OCI-LY1 (cell line): ENCODE measurements around the gene MYZAP.
A peak's percentile ranks its signal among the peaks of the same experiment; 100 is the strongest.

Experiments used
- EZH2 ChIP-seq: fragments of 200-600 bp; sonication (generic), shearing (Covaris generic); IDR thresholded peaks from 2 replicates; pipeline ENCODE4 v1.8.0; 2017; ENCODE audit warnings: borderline replicate concordance, mixed run types, mild to moderate bottlenecking, antibody characterized with exemption, low read length, moderate library complexity, mixed read lengths
- TF ChIP-seq, protein P1 (sequence below): fragments of 200-600 bp; sonication (generic), shearing (Covaris generic); IDR thresholded peaks from 2 replicates; pipeline ENCODE4 v1.5.1; 2017; ENCODE audit warnings: mild to moderate bottlenecking, antibody characterized with exemption, low read length, moderate library complexity, mixed read lengths

DNA sequence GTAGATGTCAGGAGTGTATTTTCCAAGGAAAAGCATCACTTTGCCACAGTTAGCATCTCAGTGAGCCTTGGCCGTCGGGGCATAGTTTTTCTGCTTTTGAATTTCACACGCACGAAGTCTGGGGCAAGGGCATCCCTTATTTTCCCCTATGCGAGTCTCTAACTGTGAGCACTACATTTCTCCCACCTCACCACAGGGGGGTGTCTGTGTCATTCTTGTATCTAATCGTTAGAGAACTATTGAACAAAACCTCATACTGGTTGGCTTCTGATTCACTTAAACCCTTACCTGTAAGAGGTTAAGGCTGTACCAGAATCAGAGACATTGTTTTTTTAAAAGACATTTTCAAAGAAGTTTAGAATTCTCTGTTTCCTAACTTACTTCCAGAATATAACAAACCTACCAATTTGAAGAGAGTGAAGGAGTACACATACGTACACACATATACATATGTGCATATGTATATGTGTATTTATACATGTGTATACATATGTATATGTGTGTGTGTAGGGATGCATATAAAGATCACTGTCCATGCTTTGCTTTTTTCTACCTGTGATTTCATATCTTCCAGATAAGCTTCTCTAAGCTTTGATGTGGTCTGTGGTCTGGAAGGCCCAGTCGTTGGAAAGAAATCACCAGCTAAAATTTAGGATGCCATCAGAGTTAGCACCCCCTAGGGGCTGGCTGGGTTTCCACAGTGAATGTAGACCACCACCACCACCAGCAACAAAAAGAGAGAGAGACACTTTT lies 49.4 kb downstream of the MYZAP start:
- TF ChIP-seq, protein P1, sequence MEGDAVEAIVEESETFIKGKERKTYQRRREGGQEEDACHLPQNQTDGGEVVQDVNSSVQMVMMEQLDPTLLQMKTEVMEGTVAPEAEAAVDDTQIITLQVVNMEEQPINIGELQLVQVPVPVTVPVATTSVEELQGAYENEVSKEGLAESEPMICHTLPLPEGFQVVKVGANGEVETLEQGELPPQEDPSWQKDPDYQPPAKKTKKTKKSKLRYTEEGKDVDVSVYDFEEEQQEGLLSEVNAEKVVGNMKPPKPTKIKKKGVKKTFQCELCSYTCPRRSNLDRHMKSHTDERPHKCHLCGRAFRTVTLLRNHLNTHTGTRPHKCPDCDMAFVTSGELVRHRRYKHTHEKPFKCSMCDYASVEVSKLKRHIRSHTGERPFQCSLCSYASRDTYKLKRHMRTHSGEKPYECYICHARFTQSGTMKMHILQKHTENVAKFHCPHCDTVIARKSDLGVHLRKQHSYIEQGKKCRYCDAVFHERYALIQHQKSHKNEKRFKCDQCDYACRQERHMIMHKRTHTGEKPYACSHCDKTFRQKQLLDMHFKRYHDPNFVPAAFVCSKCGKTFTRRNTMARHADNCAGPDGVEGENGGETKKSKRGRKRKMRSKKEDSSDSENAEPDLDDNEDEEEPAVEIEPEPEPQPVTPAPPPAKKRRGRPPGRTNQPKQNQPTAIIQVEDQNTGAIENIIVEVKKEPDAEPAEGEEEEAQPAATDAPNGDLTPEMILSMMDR: peak; percentile 48
- TF ChIP-seq EZH2: no peak
